Mesothelial cell of epicardium (in vitro differentiated cells): ENCODE results near the gene SORBS1. TPM values are rescaled to one million over a fixed set of nuclear protein-coding genes. Genes with fewer than 3 reads are reported as not detected.

Experiments used
- DNase-seq, 2 experiments: peaks; one replicate each; pipeline ENCODE4 v3.0.0; 2021; ENCODE audit warnings: low spot score in 2 of 2; ENCODE audit not compliant: unreplicated experiment in 2 of 2
- H3K27ac Mint-ChIP-seq: 2 replicates; pipeline ENCODE4 v1.8.0; 2021; ENCODE audit warnings: mixed read lengths
- H3K27me3 Mint-ChIP-seq: 2 replicates; pipeline ENCODE4 v1.8.0; 2021; ENCODE audit warnings: low read depth, mixed read lengths
- H3K36me3 Mint-ChIP-seq: 2 replicates; pipeline ENCODE4 v1.8.0; 2021; ENCODE audit warnings: mixed read lengths
- H3K4me1 Mint-ChIP-seq: 2 replicates; pipeline ENCODE4 v1.8.0; 2021; ENCODE audit warnings: mixed read lengths
- H3K4me3 Mint-ChIP-seq: 2 replicates; pipeline ENCODE4 v1.8.0; 2021; ENCODE audit warnings: mild to moderate bottlenecking, moderate library complexity, mixed read lengths
- H3K9me3 Mint-ChIP-seq: 2 replicates; pipeline ENCODE4 v1.8.0; 2021; ENCODE audit warnings: mixed read lengths
- total RNA-seq: library from RNA; stranded (reverse); gene quantifications from 3 replicates; pipeline ENCODE4 v1.2.1, GENCODE V29; 2021
- TF ChIP-seq, protein P1 (sequence below): fragments of 200-600 bp; sonication (generic); IDR thresholded peaks from one replicate; pipeline ENCODE4 v1.5.0; 2021; ENCODE audit warnings: antibody characterized with exemption; ENCODE audit not compliant: unreplicated experiment

Gene SORBS1
- total RNA-seq, 1 donor from 2014 or later: 24.9 TPM

DNA sequence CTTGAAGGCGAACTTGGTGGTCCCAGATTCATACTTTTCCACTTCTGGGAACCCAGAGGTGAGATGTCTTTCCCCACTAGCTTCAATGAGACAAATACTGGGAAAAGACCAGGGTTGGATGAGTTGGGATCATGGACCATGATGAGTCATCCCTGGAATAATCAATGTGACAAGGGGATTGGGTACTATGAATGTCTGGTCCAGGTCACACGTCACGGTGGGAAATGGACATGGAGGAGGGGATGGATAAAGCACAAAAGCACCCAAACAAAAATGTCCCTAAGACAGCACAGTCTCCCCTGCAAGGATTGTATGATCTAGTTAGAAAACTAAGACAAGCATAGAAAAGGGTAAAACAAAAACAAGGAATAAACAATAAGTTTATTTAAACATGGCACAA is 12.4 kb upstream of the SORBS1 start:
- Mint-ChIP-seq H3K9me3 (peaks cover 3% of the 10 kb centered on the region), H3K4me3 (no peak overlapping the region), H3K27ac (no peak overlapping the region), H3K4me1 (no peaks in the 10 kb centered on the region), H3K36me3 (no peaks in the 10 kb centered on the region), H3K27me3 (no peaks in the 10 kb centered on the region)
- DNase-seq: no peak
- TF ChIP-seq, protein P1, sequence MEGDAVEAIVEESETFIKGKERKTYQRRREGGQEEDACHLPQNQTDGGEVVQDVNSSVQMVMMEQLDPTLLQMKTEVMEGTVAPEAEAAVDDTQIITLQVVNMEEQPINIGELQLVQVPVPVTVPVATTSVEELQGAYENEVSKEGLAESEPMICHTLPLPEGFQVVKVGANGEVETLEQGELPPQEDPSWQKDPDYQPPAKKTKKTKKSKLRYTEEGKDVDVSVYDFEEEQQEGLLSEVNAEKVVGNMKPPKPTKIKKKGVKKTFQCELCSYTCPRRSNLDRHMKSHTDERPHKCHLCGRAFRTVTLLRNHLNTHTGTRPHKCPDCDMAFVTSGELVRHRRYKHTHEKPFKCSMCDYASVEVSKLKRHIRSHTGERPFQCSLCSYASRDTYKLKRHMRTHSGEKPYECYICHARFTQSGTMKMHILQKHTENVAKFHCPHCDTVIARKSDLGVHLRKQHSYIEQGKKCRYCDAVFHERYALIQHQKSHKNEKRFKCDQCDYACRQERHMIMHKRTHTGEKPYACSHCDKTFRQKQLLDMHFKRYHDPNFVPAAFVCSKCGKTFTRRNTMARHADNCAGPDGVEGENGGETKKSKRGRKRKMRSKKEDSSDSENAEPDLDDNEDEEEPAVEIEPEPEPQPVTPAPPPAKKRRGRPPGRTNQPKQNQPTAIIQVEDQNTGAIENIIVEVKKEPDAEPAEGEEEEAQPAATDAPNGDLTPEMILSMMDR: no peak

DNA sequence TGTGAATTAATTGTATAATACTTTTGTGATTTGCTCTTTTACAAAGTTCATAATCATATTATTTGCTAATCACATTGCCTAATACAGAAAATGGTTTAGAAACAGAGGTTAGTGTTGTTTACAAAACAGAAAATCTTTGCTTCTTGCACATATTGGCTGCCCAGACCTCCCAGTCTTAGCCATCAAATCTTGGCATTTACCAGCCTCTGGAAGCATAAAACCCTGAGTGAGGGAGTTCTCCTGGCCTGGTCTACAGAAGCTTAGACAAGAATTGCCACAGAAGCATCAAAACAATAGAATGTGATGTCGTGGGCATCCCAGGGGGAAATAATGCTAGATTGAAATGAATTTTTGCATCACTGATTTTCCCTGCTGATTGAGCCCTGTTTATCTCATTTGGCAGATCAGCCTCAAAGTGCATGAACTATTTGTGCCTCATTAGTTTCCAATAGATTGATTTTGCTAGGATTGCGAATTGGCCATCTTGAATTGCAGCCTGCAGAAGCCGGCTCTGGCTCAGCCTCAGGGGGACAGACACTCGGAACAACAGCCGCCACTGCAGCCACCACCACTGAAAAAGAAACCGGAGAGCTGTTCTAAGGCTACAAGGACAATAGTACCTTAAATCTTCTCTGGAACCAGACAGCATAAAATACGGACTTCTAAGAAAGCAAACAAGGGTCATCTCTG is 11.1 kb upstream of the SORBS1 start:
- Mint-ChIP-seq H3K4me3 (no peak overlapping the region), H3K9me3 (peaks cover 3% of the 10 kb centered on the region), H3K27me3 (no peaks in the 10 kb centered on the region), H3K27ac (no peak overlapping the region), H3K36me3 (no peaks in the 10 kb centered on the region), H3K4me1 (peaks cover 3% of the 10 kb centered on the region)
- TF ChIP-seq, protein P1: no peak
- no peak for DNase-seq

DNA sequence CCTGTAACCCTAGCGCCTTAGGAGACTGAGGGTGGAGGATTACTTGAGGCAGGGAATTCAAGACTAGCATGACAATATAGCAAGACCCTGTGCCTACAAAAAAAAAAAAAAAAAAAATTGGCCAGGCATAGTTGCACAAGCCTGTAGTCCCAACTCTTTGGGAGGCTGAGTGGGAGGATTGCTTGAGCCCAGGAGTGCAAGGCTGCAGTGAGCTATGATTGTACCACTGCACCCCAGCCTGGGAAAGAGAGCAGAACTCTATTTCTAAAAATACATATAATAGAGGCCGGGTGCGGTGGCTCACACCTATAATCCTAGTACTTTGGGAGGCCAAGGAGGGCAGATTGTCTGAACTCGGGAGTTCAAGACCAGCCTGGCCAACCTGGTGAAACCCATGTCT is 10.2 kb upstream of the SORBS1 start:
- H3K27ac Mint-ChIP-seq: no peak overlapping the region
- TF ChIP-seq, protein P1: no peak
- no peak for DNase-seq
- H3K9me3 Mint-ChIP-seq: peaks cover 3% of the 10 kb centered on the region
- H3K36me3 Mint-ChIP-seq: no peaks in the 10 kb centered on the region
- no peak overlapping the region for H3K4me3 Mint-ChIP-seq
- peaks cover 4% of the 10 kb centered on the region for H3K4me1 Mint-ChIP-seq
- no peaks in the 10 kb centered on the region for H3K27me3 Mint-ChIP-seq

DNA sequence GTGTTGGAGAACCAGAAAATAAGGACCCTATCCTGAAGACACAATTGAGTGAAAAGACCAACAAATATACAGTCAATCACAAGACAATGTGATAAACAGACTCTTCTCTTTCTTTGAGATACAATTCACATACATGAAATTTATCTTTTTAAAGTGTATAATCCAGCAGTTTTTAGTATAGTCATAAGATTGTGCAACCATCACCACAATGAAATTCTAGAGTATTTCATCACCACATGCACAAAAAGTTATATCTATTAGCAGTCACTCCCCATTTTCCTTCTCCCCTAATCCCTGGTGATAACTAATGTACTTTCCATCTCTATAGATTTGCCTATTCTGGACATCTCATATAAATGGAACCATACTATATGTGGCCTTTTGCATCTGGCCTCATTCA is 8.2 kb upstream of the SORBS1 start:
- H3K27ac Mint-ChIP-seq: no peak overlapping the region
- no peaks in the 10 kb centered on the region for H3K36me3 Mint-ChIP-seq
- H3K4me1 Mint-ChIP-seq: peaks cover 21% of the 10 kb centered on the region
- no peak for DNase-seq
- TF ChIP-seq, protein P1: no peak
- peaks cover 3% of the 10 kb centered on the region for H3K9me3 Mint-ChIP-seq
- H3K27me3 Mint-ChIP-seq: no peaks in the 10 kb centered on the region
- no peak overlapping the region for H3K4me3 Mint-ChIP-seq

DNA sequence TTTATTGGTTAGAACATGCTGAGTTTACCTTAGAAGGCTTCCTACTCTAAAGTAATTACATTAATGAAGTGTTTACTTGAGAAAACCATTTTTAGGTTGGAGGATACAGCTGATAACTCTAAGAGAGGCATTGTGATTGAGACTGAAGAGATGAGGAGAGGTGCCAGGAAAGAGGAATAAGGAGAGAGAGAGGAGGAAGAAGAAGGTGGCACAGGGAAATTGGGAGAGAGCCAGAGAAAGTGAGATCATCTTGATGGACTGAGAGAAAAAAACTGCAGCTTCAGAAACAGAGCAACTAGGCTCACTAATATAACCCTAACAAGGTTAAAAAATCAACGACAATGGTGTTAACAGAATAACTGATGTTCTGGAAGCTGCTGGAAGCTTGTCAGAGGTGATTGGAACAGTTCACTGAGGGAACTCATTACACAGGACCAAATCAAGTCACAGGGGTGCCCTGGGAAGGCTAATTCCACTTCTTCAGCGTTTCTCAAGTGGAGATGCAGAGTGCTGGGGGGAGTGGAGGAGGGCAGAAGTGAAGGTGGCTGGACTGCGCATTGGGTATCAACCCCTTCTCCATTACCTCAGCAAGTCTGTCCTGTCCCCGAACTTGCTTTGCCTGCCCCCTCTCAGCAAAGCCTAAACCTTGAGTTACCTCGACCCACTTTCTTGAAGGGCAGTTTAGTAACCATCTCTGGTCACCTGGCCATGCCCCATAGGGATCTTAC is 6.9 kb upstream of the SORBS1 start:
- TF ChIP-seq, protein P1: no peak
- Mint-ChIP-seq H3K27me3 (no peaks in the 10 kb centered on the region), H3K4me1 (peaks cover 21% of the 10 kb centered on the region), H3K36me3 (no peaks in the 10 kb centered on the region), H3K27ac (no peak overlapping the region), H3K4me3 (no peak overlapping the region), H3K9me3 (peaks cover 3% of the 10 kb centered on the region)
- DNase-seq: no peak
